ENCODE results near the gene ACCS. TPM values are rescaled to one million over a fixed set of nuclear protein-coding genes. Genes with fewer than 3 reads are reported as not detected.
A peak's percentile ranks its signal among the peaks of the same experiment; 100 is the strongest.

The ACCS gene
- total and polyA plus RNA-seq, 9 of the 15 experiments (the other 6 are each of a cell fraction or from before 2014, with no cell fraction given) = 4.2 to 25.9 (median 16.3) TPM

DNA sequence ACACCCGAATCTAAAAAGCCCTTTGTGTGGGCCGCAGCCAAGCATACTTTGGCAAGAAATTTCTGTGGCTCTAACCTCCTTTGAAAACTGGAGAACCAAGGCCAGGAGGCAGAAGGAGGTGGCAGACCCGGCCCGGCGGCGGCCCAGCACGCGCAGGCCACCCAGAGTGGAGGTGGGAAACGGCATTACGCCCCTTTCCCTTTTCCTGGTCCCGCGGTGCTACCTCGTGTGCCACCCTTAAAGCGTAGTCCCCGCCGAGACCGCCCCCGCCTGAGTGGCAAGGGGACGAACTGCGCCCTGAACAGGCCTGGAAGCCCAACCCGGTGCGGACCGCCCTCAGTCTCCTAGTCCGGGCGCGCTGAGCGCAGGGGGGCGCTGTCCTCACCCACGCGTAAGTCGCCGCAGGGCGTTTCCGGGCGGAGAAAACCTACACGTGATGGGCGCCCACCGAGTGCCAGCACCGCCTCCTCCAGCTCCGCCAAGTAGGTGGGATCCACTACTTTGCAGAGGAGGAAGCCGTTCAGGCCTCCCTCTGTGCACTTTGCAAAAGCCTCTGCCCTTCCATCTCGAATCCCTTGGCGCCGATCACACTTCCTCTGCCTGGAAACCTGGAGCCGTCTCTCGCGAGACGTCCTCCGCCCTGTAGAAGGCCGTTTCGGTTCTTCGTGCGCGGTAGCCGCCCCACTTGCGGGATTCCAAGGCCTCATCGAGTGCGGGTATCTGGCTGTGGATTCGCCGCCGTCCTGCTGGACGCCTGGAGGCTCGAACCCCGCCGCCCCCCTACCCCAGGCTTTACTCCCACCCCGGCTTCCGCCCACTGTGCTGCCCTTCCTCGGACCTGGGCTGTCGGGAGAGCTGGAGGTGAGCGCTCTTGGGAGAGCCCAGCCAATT is at the start of gene ACCS (continued):
- TF ChIP-seq, protein P1, sequence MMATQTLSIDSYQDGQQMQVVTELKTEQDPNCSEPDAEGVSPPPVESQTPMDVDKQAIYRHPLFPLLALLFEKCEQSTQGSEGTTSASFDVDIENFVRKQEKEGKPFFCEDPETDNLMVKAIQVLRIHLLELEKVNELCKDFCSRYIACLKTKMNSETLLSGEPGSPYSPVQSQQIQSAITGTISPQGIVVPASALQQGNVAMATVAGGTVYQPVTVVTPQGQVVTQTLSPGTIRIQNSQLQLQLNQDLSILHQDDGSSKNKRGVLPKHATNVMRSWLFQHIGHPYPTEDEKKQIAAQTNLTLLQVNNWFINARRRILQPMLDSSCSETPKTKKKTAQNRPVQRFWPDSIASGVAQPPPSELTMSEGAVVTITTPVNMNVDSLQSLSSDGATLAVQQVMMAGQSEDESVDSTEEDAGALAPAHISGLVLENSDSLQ (IDR thresholded peaks at IDR 0.05) = peak; percentile 65
- TF ChIP-seq CBX8 (IDR thresholded peaks at IDR 0.05; ENCODE audit: borderline replicate concordance, extremely low read depth, low read depth, low read length, poor library complexity, severe bottlenecking) (no peak), ZNF764 (CRISPR knock-in tag; IDR thresholded peaks at IDR 0.05; ENCODE audit: low read depth) (no peak), PHB2 (IDR thresholded peaks at IDR 0.05; ENCODE audit: low read depth) (no peak), ZNF224 (CRISPR knock-in tag; IDR thresholded peaks at IDR 0.05) (0 out of 2 replicates have a peak, but pooled peaks have one; percentile 49), CREBBP (IDR thresholded peaks at IDR 0.05; ENCODE audit: low read depth, low read length) (no peak), FOXK2 (conservative IDR thresholded peaks at IDR 0.05 in 1 of 2, IDR thresholded peaks at IDR 0.05 in 1 of 2; ENCODE audit: low read depth in 2 of 2) (0 out of 4 replicates have a peak, but pooled peaks of 1 of the 2 experiments have one; percentile 25), TEAD2 (tag; IDR thresholded peaks at IDR 0.05) (no peak), ZNF175 (CRISPR knock-in tag; IDR thresholded peaks at IDR 0.05; ENCODE audit: low read depth) (peak; percentile 61; the same call in 1 of the 2 replicates), SAFB2 (IDR thresholded peaks at IDR 0.05; ENCODE audit: borderline replicate concordance, low read depth, low read length, severe bottlenecking) (no peak)
- TF ChIP-seq, protein P2, sequence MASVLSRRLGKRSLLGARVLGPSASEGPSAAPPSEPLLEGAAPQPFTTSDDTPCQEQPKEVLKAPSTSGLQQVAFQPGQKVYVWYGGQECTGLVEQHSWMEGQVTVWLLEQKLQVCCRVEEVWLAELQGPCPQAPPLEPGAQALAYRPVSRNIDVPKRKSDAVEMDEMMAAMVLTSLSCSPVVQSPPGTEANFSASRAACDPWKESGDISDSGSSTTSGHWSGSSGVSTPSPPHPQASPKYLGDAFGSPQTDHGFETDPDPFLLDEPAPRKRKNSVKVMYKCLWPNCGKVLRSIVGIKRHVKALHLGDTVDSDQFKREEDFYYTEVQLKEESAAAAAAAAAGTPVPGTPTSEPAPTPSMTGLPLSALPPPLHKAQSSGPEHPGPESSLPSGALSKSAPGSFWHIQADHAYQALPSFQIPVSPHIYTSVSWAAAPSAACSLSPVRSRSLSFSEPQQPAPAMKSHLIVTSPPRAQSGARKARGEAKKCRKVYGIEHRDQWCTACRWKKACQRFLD (CRISPR knock-in tag; IDR thresholded peaks at IDR 0.05) = no peak; the same call in 1 of the 2 replicates
- TF ChIP-seq, protein P3, sequence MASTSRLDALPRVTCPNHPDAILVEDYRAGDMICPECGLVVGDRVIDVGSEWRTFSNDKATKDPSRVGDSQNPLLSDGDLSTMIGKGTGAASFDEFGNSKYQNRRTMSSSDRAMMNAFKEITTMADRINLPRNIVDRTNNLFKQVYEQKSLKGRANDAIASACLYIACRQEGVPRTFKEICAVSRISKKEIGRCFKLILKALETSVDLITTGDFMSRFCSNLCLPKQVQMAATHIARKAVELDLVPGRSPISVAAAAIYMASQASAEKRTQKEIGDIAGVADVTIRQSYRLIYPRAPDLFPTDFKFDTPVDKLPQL (IDR thresholded peaks at IDR 0.05; ENCODE audit: extremely low read depth, insufficient read length) = peak; percentile 43
- TF ChIP-seq, protein P4, sequence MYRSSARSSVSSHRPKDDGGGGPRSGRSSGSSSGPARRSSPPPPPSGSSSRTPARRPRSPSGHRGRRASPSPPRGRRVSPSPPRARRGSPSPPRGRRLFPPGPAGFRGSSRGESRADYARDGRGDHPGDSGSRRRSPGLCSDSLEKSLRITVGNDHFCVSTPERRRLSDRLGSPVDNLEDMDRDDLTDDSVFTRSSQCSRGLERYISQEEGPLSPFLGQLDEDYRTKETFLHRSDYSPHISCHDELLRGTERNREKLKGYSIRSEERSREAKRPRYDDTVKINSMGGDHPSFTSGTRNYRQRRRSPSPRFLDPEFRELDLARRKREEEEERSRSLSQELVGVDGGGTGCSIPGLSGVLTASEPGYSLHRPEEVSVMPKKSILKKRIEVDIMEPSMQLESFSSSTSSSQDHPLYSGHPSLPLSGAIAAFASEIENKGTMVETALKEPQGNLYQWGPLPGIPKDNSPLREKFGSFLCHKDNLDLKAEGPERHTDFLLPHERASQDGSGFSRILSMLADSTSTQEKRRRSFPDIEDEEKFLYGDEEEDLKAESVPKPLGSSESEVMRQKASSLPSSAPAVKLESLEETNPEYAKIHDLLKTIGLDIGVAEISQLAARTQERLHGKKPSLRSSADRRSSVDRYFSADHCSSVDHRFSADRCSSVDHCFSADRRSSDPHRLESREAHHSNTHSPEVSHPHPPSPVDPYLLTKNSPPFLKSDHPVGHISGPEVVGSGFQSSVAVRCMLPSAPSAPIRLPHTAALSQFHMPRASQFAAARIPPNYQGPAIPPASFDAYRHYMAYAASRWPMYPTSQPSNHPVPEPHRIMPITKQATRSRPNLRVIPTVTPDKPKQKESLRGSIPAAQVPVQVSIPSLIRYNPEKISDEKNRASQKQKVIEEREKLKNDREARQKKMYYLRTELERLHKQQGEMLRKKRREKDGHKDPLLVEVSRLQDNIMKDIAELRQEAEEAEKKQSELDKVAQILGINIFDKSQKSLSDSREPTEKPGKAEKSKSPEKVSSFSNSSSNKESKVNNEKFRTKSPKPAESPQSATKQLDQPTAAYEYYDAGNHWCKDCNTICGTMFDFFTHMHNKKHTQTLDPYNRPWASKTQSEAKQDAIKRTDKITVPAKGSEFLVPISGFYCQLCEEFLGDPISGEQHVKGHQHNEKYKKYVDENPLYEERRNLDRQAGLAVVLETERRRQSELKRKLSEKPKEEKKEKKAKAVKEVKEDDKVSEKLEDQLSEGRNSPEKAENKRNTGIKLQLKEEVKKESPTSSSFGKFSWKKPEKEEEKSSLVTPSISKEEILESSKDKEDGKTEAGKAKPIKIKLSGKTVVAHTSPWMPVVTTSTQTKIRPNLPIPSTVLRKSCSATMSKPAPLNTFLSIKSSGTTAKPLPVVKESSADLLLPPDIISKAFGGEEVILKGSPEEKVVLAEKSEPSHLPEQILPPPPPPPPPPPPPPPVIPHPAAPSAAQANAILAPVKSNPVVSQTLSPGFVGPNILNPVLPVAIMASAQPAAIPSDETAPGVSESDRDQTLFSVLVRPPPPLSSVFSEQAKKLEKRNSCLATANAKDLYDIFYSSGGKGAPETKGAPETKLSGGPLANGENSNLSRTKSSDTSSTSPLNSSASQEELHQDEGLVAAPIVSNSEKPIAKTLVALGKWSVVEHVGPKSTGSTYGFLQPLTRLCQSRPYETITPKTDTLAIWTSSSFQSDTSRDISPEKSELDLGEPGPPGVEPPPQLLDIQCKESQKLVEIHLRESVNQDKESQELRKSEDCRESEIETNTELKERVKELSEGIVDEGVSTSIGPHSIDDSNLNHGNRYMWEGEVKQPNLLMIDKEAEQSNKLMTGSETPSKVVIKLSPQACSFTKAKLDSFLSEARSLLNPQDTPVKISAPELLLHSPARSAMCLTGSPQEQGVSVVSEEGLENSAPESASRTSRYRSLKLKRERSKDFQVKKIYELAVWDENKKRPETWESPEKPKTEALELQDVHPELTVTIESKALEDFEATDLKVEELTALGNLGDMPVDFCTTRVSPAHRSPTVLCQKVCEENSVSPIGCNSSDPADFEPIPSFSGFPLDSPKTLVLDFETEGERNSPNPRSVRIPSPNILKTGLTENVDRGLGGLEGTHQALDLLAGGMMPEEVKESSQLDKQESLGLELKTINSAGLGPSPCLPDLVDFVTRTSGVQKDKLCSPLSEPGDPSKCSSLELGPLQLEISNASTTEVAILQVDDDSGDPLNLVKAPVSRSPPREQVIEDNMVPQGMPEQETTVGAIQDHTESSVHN (IDR thresholded peaks at IDR 0.05; ENCODE audit: borderline replicate concordance in 1 of 2, low read depth in 1 of 2) = no peak
